DMS53 treated with DMSO at 0.1 percent for 48 hours (cell line): ENCODE data around the gene ARID5A.
"Not testable (repeated sequence)": the region's sequence is repeated elsewhere in the genome, so short reads cannot be mapped to it uniquely, and the experiment has no call there.

Source experiments
- DNase-seq: peaks from one replicate; lab custom pipeline; 2025; ENCODE audit not compliant: unreplicated experiment; lab: John Stamatoyannopoulos, UW

The ARID5A gene, protein sequence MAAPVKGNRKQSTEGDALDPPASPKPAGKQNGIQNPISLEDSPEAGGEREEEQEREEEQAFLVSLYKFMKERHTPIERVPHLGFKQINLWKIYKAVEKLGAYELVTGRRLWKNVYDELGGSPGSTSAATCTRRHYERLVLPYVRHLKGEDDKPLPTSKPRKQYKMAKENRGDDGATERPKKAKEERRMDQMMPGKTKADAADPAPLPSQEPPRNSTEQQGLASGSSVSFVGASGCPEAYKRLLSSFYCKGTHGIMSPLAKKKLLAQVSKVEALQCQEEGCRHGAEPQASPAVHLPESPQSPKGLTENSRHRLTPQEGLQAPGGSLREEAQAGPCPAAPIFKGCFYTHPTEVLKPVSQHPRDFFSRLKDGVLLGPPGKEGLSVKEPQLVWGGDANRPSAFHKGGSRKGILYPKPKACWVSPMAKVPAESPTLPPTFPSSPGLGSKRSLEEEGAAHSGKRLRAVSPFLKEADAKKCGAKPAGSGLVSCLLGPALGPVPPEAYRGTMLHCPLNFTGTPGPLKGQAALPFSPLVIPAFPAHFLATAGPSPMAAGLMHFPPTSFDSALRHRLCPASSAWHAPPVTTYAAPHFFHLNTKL

DNA sequence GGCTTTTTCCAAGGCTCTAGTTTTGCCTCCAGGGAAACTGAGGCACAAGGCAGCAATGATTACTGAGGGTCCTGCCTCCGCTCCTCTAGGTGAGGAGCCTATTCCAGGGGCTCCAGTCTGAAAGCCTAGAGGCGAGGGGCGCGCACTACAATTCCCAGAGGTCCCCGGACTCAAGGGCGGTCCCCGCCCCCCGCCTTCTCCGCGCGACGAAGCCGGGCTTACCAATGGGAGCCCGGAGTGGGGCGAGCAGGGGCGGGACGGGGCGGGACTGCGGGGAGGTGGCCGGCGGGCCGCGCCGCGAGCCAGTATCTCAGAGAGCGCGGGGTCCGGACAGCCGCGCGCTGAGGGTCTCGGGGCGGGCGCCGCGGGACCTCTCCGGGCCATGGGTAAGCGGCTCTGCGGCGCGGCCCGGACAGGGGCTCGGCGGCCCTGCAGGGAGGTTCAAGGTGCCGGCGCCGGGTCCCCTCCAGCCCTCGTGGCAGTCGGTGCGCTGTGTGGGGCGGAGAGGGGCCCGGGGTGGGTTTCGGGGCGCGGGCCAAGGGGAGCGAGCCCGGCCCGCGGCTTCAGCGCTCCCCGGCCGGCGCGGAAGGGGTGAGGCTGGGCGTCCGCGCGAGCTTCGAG lies at the start of gene ARID5A:
TSS of gene ARID5A (plus strand) at position 308 of the 621 bp plus-strand sequence. CDS start at position 383, 75 bp downstream.
- DNase-seq: peak; percentile 88

DNA sequence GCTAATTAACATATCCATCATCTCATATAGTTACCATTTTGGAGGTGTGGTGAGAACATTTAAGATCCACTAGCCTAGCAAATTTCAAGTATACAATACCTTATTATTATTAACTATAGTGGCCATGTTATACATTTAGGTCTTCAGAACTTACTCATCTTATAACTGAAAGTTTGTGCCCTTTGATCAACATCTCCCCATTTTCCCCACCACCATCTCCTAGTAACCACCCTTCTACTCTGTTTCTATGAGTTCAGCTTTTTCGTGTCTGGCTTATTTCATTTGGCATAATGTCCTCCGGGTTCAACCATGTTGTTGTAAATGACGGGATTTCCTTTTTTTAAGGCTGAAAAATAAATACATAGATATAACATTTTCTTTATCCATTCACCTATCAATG lies 47.3 kb upstream of the ARID5A start:
- DNase-seq: no peak

DNA sequence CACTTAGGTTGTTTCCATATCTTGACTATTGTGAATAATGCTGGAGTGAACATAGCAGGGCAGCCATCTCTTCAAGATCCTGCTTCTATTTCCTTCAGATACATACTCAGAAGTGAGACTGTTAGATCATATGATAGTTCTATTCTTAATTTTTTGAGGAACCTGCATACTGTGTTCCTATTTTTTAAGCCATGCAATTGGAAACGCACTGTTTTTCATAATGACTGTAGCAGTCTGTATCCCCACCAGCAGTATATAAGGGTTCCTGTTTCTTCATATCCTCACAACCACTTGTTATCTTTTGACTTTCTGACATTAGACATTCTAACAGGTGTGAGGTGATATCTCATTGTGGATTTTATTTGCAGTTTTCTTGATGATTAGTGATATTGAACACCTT lies 46.9 kb upstream of the ARID5A start:
- no peak for DNase-seq

DNA sequence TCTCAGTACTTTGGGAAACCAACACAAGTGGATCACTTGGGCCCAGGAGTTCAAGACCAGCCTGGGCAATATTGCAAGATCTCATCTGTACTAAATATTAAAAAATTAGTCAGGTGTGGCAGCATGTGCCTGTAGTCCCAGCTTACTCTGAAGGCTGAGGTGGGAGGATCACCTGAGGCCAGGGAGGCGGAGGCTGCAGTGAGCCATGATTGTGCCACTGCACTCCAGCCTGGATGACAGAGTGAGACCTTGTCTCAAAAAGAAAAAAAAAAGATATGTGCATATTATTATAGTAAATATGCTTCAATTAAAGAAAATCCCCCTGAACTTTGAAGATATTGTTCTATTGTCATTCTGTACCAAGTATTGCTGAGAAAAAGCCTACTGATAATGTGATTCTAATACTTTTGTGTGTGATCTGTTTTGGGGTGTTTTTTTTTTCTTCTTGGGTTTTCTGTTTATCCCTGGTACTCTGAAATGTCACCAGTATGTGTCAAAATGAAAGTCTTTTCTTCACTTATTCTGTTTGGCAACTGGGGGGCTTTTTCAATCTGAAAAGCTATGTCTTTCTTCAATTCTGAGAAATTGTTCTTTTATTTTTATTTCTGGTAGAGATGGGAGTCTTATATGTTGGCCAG lies 44.6 kb upstream of the ARID5A start:
- DNase-seq: no peak

DNA sequence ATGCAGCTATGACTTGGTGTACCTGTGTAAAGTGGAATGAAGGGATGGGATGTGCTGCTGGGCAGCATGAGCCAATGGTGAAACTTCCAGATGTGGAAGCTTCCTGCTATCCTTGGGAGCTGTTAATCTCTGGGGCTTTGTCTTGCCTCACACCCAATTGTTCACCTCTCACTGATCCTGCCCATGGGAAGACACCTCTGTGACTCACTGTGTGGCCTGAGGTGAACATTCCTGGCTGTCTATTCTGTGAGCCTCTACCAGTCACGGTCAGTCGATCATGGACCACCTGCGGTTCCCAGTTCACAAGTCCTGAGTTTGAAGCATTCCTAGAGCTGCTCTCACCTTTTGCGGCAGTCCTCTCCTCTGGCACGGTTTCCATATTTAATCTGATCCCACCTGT lies 43.5 kb upstream of the ARID5A start:
- no peak for DNase-seq

DNA sequence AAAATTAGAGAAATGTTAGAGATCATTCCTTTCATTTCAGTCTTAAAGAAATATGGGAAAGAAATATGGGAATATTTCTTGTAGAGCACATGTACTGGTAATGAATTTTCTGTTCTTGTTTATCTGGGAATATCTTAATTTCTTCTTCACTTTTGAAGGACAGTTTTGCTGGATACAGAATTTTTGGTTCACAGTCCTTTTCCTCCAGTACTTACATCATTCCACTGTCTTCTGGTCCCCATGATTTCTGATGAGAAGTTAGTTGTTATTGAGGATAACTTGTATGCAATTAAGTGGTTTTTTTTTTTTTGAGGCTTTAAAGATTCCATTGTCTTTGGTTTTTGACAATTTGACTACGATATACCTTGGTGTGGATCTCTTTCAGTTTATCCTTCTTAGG lies 42.4 kb upstream of the ARID5A start:
- DNase-seq: no peak

DNA sequence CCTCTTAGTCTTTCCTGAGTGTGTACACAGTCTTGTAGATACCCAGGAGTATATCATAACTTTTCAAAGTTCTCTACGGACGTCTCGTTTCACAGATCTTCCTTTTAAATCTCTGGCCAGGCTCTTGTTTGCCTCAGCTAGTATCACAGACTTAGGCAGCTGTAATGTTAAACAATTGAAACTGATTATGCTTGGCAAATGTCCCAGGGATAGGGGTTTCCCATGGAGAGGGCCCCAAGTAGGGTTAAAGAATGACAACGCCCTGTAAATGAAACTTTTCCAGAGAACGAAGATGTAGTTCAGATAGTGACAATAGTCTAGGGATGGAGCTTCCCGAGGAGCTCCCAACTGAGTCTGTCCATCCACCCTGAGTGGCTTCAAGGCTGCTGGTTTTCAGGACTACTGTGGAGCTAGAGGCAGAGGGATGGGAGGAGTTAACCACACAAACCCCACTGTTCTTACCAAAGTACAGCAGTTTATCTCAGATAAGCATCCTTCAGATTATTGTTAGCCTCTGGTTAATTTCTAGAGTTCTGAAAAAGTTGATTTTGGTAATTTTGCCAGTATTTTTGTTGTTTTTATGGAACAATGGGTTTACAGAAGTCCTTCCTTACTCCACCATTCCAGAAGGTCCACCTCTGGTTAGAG lies 40.4 kb upstream of the ARID5A start:
- no peak for DNase-seq

DNA sequence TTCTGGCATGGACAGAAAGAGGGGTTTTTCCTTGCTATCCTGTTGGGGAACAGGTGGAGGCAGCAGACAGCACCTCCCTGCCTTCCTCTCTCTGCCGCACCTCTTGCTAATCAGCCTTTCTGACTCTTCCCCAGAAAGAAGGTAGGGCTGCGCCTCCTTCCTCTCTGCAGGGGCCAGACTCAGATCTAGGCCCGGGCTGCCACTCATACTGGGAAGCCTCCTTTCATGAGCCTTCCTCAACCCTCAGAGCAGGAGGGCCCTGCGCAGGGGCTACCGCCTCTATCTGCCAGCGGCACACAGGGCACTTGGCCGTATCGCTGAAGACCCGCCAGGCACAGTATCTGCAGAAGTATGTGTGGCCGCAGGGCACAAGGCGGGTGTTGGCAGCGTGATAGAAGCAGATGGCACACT lies 38.5 kb upstream of the ARID5A start:
- DNase-seq: no peak

DNA sequence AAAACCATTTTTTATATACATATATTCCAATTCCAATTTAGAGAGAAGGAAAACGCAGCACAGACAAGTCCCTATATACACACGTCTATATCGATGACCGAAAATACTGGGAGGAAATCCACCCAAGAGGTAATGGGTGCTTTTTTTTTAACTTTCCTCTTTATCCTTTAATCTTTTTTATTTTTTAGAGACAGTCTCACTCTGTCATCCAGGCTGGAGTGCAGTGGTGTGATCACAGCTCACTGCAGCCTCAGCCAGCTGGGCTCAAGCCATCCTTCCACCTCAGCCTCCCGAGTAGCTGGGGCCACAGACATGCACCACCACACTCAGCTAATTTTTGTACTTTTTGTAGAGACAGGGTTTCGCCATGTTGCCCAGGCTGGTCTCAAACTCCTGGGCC lies 37.9 kb upstream of the ARID5A start:
- DNase-seq: not testable (repeated sequence)

DNA sequence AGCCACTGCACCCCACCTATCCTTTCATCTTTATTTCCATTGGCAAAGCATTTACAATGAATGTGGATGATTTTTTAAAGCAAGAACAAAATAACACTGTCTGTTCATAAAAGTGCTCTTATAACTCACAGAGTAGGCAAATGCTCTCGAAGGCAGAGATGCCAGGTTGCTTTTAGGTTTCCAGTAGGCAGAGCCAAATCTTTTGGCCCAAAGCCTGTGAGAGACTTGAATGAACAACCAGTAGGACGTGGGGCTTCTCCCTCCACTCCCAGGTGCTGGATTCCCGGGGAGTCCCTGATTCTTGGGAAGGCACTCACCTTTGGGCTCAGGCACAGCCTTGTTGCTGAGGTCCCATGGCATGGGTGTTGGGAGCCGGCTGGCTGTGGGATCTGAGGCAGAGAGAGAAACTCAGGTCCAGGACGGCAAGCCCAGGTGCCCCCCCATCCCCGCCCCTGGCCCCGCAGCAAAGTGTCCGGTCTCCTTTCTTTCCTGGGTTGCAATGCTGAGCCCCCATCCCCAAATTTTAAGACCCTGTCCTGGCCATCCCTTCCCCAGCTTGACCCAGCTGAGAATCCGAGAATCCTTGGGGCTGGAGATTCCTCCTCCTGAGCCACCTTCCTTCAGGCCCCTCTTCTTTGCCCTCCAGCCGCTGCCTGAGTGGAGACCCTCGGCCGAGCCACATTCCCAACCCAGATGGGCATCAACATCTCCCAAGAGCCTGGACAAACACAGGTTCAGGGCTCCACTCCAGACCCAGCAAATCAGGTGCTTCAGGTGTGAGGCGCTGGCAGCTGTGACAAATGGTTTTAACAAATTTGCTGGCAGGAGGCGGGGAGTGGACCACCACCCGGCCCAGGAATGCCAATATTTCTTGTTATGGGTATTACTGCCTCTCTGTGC lies 37.2 kb upstream of the ARID5A start:
- no peak for DNase-seq

DNA sequence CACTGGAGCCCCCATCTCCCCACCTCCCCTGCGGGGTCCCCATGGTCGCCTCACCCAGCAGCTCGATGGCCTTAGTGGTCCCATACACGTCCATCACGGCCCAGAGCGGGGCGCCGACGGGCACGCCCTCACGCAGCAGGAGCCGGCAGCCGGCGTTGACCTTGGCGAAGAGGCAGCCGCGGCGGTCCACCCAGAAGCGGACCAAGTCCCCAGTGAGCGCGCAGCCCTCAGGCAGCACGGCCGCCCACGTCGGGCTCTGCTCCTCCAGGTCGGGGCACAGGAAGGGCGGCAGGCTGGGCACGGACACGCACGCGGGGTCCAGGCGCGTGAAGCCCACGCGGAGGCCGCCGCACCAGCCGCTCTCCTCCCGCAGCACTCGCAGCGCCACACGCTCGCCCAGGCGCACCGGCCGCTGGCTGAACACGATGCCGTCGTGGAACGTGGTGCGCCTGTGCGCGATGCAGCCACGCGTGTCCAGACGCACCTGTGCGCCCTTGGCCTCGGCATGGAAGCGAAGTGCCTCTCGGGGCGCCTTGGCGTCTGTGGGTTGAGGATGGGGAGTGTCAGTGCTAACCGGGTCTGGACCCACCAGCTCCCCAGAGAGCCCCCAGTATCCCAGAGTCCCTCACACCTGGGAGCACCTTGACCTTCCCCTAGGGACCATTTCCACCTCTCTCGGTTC lies 36.0 kb upstream of the ARID5A start:
- no peak for DNase-seq

DNA sequence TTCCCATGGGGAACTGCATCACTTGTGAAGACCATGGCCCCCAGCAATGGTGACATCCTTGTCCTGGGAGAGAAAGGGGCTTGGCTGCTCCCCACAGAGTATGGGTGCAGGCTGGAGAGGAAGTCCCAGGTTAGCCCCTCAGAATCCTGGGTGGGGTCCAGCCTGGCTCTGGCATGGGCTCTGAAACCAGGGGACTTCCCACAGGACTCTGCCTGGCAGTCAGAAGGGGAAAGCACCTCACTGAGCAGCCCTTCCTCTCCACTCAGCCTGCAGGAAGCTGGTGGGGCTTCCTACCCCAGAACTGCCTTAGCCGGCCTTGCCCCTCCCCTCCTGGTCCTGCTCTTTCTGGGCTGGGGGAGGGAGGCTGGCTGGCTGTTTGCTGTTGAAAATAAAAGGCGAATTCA lies 35.1 kb upstream of the ARID5A start:
- DNase-seq: no peak

DNA sequence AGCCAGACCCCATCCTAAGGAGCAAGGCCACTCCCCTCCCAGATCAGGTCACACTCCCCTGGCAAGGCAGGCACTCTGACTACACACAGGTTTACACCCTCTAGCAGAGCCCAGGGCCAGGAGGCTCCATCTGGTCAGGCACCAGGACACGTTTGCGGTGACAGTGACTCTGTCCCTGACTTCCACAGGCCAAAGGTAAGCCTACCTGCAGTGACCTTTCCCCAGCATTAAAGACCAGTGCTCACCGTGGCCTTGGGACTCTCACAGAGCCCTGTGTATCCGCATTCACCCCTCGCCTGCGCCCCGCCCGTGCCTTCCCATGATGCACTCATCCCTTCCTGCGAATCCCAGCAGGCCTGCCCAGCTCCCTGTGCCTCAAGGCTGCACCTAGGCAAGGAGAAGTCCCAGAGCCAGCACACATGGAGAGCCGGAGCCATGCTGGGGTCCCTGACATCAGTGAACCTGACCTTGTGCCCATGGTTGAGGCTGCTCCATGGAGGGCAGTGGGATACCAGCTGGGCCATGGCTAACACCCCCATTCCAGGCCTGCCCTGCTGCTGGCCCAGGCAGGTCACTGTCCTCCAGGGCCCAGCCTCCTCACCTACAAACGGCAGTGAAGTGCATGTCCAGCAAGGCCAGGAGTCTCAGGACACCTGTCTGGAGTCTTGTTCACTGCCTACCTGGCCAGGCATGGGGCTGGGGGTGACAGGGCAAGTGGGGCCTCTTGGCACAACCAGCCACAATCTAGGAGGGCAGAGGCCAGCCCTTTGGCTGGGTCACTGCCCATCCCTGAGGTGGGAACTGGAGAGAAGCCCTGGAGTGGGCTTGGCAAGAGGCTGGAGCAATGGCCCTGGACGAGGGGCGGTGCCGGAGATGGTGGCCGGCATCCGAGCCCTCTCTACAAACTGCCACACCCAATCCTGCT lies 34.4 kb upstream of the ARID5A start:
- no peak for DNase-seq

DNA sequence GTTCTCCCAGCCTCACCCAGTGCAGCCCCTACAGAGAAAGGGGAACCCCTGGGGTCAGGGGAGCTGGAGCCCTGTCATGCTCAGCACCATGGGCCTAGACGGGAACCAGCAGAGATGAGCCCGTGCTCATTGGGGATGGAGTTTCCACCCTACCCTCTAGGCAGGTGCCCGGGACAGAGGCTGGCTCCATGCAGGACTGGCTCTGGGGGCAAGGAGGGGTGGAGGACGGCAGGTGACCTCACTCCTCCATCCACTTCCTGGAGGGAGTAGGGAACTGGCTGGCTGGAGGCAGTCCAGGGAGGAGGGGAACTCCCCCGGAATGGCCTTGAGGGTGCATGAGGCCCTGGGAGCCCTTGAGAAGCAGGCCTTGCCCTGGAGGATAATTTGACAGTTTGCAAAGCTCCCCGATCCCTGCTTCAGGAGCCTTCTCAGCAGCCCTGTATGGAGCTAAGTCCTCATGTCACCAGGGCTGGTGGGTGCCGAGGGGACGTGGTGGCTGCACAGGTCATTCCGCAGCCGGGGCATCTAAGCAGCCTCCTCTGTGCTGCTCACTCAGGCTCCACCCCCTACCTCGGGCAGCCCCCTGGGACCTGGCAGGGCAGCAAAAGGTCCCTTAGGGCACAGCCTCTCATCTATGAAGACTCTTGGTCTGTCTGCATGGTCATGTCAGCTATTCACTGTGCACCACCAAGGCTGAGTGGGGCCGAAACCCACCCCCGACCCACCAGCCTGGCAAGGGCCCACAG lies 33.5 kb upstream of the ARID5A start:
- DNase-seq: no peak

DNA sequence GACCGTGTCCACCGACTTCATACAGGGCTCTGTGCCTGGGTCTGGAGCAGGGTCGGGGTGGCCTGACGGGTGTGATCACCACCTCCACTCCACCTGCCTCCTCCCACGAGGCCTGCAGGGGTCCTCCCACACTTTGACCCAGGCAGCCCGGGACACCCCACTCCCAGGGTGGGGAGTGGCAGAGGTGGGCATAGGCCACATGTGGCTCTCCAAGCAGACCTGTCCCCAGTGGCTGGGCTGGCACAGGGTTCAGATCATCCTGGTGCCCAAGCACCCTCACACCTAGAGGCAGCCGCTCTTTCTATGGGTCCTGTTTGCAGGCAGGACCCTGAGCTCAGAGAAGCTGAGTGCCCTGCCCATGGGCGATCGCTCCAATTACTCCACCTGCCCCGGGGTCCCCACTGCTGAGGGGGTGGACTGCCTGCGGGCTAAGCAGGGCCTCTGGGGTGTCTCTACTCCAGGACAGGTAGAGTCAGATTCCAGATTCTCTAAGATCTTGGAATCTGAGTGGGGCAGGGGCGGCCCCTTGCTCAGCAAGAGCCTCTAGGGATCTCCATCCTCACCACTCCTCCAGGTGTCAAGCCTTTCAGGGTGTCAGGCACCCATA lies 32.8 kb upstream of the ARID5A start:
- DNase-seq: no peak

DNA sequence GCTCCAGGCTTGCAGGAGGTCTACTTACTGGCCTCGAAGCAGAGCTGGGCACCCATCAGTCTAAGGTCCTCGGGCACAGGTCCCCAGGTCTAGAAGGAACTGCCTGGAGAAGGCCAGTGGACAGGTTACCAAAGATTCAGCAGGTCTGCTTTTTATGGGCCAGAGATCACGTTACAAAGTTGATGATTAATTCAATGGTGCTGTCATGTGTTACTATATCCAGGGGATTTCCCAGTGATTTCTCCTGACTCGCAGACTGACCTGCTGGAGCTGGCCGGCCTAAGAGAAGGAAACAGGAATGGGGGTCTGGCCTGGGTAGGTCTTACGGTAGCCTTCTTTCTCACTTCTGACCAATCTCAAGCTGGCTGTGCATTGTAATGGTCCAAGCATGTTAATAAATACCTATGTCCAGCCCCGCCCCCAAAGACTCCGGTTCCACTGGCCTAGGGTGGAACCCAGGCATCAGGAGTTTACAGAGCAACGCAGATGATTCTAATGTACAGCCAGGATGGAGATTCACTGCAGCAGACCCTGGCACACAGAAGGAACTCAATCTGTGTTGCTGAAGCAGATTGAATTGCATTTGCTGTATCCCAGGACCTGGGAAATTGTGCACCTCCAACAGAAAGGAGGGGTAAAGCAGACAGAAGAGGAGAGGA lies 31.2 kb upstream of the ARID5A start, which contains the start of gene NEURL3:
TSS of gene NEURL3 (minus strand) at position 127 of the 659 bp plus-strand sequence. CDS start at position 56, 71 bp downstream.
- peak; percentile 98 for DNase-seq
